HUES48 (cell line): ENCODE measurements around the gene FANCC.
A peak's percentile ranks its signal among the peaks of the same experiment; 100 is the strongest.
"Not testable (repeated sequence)": the region's sequence is repeated elsewhere in the genome, so short reads cannot be mapped to it uniquely, and the experiment has no call there.

Source experiments
- H3K27ac ChIP-seq: one replicate; pipeline ENCODE4 v1.7.0; 2013; ENCODE audit warnings: low read depth, low read length, inconsistent platforms
- H3K27me3 ChIP-seq: 2 replicates; pipeline ENCODE4 v1.6.1; 2013; ENCODE audit warnings: mild to moderate bottlenecking, low read length; ENCODE audit not compliant: control insufficient read depth, insufficient read depth
- H3K36me3 ChIP-seq: 2 replicates; pipeline ENCODE4 v1.6.1; 2013; ENCODE audit warnings: low read length; ENCODE audit not compliant: control insufficient read depth, insufficient read depth
- H3K4me1 ChIP-seq: 2 replicates; pipeline ENCODE4 v1.6.1; 2013; ENCODE audit warnings: mild to moderate bottlenecking, low read length; ENCODE audit not compliant: control insufficient read depth, insufficient read depth
- H3K4me3 ChIP-seq: 2 replicates; pipeline ENCODE4 v1.5.1; 2013; ENCODE audit warnings: mild to moderate bottlenecking, low read depth, low read length
- H3K9ac ChIP-seq: 2 replicates; pipeline ENCODE4 v1.6.1; 2013; ENCODE audit warnings: mild to moderate bottlenecking, low read depth, low read length, moderate library complexity
- H3K9me3 ChIP-seq: 2 replicates; pipeline ENCODE4 v1.6.1; 2013; ENCODE audit warnings: low read length; ENCODE audit not compliant: control insufficient read depth, insufficient read depth

The FANCC gene

DNA sequence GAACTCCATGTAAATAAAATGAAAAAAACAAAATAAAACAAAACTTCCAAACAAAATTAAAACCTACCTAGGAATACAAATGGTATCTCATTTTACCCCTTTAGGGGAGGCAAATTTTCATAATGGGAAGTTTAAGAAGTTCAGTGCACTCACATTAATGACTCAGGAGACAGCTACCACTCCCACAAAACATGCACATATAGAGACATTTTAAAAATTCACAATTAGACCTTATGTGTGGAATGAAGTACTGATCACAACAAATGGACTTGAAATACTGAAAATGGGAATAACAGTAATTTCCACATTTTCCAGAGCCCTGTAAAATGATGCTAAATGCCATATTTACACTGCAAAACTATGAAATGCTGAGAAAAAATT, 91.8 kb downstream of the FANCC start:
- no peaks in the 10 kb centered on the region for H3K9me3 ChIP-seq
- no peaks in the 10 kb centered on the region for H3K36me3 ChIP-seq
- H3K9ac ChIP-seq = no peak overlapping the region
- H3K27ac ChIP-seq = no peak overlapping the region
- no peaks in the 10 kb centered on the region for H3K27me3 ChIP-seq
- H3K4me3 ChIP-seq = no peak overlapping the region
- H3K4me1 ChIP-seq = no peaks in the 10 kb centered on the region

DNA sequence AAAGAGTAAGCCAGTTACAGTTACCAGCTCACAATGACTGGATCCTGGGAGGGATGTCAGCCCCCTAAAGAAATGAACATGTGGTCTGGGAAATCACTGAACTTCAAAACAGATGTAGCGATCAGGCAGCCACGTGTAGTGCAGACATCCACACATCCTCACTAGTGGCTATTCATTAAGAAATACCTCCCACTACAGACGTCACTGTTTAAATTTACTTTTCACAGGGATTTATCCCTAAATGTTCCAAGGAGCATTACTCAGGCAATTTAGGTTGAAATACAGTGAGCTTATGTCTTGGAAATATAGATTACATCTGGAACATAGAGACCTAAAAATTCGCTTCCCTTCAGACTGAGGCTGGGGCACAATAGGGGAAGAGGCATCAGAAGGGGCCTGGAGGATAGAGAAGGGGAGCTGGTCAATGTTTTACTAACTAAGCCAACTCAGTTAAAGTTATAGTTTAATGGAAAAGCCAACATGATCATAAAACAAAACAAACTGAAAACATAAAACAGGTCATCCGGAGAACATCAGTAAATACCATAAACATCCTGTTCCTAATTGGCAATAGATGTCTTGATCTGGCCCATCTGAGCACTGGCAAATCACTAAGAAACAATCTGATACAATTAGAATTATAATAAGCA, 92.3 kb downstream of the FANCC start:
- H3K9me3 ChIP-seq = no peaks in the 10 kb centered on the region
- H3K27ac ChIP-seq = no peak overlapping the region
- no peaks in the 10 kb centered on the region for H3K27me3 ChIP-seq
- H3K4me3 ChIP-seq = no peak overlapping the region
- H3K36me3 ChIP-seq = no peaks in the 10 kb centered on the region
- H3K4me1 ChIP-seq = no peaks in the 10 kb centered on the region
- H3K9ac ChIP-seq = no peak overlapping the region

DNA sequence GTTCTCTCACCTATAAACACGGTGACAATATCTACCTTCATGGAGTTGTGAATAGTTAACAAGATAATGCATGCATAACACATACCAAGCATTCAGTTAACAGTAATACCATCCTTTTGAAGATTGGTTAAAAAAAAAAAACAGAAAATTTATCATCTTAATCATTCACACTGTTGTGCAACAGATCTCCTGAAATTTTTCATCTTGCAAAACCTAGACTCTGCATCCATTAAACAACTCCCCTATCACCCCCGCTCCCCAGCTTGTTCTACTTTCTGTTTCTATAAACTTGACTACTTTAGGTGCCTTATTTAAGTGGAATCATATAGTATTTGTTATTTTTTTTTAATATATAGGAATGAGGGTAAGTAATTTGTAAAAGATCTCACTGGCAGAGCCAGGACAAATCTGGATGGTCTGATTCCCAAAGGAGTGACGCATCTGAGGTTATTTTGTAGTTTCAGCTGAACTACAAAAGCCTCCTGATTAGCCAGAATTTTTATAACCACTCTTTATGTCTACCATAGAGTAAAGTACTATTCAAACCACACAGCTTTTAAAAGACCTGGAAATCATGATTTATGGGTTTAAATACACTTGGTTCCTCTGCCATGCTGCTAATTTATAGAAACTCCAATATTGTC, 93.0 kb downstream of the FANCC start:
- no peaks in the 10 kb centered on the region for H3K9me3 ChIP-seq
- H3K27me3 ChIP-seq = no peaks in the 10 kb centered on the region
- H3K4me3 ChIP-seq = no peak overlapping the region
- H3K27ac ChIP-seq = no peak overlapping the region
- H3K36me3 ChIP-seq = no peaks in the 10 kb centered on the region
- no peaks in the 10 kb centered on the region for H3K4me1 ChIP-seq
- no peak overlapping the region for H3K9ac ChIP-seq

DNA sequence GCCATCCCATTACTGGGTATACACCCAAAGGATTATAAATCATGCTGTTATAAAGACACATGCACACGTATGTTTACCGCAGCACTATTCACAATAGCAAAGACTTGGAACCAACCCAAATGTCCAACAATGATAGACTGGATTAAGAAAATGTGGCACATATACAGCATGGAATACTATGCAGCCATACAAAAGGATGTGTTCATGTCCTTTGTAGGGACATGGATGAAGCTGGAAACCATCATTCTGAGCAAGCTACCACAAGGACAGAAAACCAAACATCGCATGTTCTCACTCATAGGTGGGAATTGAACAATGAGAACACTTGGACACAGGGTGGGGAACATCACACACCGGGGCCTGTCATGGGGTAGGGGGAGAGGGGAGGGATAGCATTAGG, 97.2 kb downstream of the FANCC start:
- H3K27me3 ChIP-seq, H3K36me3 ChIP-seq, H3K9me3 ChIP-seq, H3K27ac ChIP-seq, H3K9ac ChIP-seq, H3K4me3 ChIP-seq: not testable (repeated sequence)
- peaks cover 14% of the 10 kb centered on the region for H3K4me1 ChIP-seq

DNA sequence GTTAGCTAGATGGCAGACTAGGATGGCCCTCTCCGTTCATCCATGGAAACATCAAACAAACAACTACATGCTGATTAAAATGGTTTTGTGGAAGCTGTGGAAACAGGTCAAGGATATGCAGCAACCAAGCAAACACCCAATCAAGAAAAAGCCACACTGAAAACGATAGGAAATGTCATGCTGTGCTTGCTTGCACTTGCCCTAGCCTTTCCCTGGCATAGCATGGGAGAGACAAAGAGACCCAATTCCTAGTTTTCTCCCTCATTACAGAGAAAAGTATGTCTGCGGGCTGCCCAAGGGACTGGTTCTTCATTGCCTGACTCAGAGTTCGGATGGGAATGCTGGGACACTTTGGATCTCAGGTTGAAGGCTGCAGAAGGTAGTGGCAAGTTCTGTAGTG, 98.7 kb downstream of the FANCC start:
- H3K9ac ChIP-seq = peak overlapping the region; percentile 35; the same call in 1 of the 2 replicates
- peaks cover 24% of the 10 kb centered on the region for H3K4me1 ChIP-seq
- H3K36me3 ChIP-seq = no peaks in the 10 kb centered on the region
- no peak overlapping the region for H3K4me3 ChIP-seq
- H3K27me3 ChIP-seq = no peaks in the 10 kb centered on the region
- no peaks in the 10 kb centered on the region for H3K9me3 ChIP-seq
- H3K27ac ChIP-seq = peak overlapping the region; percentile 55

DNA sequence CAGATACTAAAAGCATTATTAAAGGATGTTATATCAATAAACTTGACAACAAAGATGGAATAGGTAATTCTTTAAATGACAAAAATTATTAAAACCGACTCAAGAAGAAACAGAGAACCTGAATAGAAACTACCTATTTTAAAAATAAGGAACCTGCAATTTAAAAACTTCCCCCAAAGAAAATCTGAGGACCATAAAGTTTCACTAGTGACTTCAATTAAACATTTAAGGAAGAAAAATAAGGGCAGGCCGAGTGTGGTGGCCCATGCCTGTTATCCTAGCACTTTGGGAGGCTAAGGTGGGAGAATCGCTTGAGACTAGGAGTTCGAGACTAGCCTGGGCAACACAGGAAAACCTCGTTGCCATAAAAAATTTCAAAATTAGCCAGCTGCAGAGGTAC, 99.6 kb downstream of the FANCC start:
- H3K36me3 ChIP-seq = no peaks in the 10 kb centered on the region
- no peak overlapping the region for H3K9ac ChIP-seq
- no peaks in the 10 kb centered on the region for H3K27me3 ChIP-seq
- H3K27ac ChIP-seq = no peak overlapping the region
- H3K9me3 ChIP-seq = no peaks in the 10 kb centered on the region
- H3K4me1 ChIP-seq = peaks cover 24% of the 10 kb centered on the region
- no peak overlapping the region for H3K4me3 ChIP-seq

DNA sequence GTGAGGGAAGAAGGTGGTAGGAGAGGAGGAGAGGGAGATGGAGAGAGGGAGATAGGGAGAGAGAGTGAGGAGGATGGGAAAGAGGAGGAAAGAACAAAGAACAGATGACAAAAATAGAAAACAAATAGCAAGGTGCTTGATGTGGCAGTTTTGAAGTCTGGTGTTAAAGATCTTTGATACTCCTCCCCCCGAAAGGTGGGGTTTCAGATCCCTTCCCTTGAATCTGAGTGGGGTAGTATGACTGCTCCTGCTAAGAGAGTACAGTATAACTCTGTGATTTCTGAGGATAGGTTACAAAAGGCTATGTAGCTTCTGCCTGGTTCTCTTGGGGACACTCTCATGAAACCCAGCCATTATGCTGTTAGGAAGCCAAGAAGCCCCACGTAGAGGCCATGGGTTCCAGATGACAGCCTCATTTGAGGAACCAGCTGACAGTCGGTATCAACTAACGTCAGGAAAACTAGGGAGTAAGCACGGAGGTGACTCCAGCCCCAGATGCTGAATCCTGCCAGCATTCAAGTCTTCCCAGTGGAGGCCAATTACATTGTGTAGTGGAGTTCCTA, 102.1 kb downstream of the FANCC start:
- no peak overlapping the region for H3K27ac ChIP-seq
- H3K36me3 ChIP-seq = no peaks in the 10 kb centered on the region
- no peak overlapping the region for H3K9ac ChIP-seq
- H3K9me3 ChIP-seq = no peaks in the 10 kb centered on the region
- H3K27me3 ChIP-seq = no peaks in the 10 kb centered on the region
- no peak overlapping the region for H3K4me3 ChIP-seq
- H3K4me1 ChIP-seq = peaks cover 28% of the 10 kb centered on the region

DNA sequence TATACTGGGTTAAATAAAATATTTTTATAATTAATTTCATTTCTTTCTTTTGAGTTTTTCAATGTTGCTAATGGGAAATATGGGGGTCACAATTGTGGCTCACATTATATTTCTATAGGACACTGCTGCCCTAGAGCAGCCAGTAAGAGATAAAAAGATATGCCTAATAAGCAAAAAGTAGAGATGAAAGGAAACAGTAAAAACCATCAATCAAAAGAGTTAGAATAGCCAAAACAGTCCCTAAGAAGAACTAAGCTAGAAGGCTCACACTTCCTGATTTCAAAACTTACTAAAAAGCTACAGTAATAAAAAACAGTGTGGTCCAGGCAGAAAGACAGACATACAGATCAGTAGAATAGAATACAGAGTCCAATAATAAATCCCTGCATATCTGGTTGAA, 104.4 kb downstream of the FANCC start:
- Histone ChIP-seq H3K9ac (no peak overlapping the region), H3K4me1 (peaks cover 17% of the 10 kb centered on the region), H3K9me3 (no peaks in the 10 kb centered on the region), H3K27ac (no peak overlapping the region), H3K27me3 (no peaks in the 10 kb centered on the region), H3K36me3 (no peaks in the 10 kb centered on the region), H3K4me3 (no peak overlapping the region)

DNA sequence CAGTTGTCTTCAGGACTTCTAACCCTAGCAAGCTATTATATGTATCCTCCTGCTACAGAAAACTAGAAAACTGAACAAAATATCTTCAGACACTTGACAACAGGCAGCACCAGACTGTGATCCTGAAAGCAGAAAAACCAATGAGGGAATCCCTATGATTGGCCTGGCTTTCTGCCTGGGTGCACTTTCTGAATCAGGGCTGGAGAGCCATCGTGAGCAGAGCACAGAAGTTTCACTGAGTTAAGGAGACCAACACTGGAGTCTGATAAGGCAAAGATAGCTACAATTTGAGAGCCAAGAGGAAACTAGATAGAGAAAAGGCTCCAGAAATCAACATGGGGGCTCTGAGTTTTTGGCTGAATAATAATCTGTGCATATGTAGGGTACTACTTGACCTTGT, 106.5 kb downstream of the FANCC start:
- Histone ChIP-seq H3K27ac (no peak overlapping the region), H3K4me3 (no peak overlapping the region), H3K4me1 (peaks cover 19% of the 10 kb centered on the region), H3K36me3 (no peaks in the 10 kb centered on the region), H3K9me3 (no peaks in the 10 kb centered on the region), H3K27me3 (no peaks in the 10 kb centered on the region), H3K9ac (no peak overlapping the region)

DNA sequence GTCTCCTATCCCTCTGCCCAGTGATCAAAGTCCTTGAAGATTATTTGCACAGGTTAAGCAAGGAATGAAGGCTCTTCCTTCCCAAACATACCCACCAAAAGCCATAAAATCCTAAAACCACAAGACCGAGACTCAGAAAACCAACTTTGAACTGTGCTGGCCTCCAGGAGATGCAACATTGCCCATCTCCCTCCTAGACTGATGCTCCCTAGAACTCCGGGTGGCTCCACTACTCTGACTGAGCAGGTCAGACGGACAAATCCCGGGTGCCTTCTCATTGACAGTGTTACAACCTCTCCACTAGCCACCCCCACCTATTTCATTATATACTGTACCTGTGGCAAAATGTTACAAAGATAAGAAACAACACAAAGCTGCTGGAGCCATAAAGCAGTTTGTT, 110.1 kb downstream of the FANCC start:
- peaks cover 12% of the 10 kb centered on the region; the same call in 1 of the 2 replicates for H3K4me1 ChIP-seq
- H3K9me3 ChIP-seq = no peaks in the 10 kb centered on the region
- H3K9ac ChIP-seq = no peak overlapping the region
- no peak overlapping the region for H3K27ac ChIP-seq
- H3K4me3 ChIP-seq = no peak overlapping the region
- no peaks in the 10 kb centered on the region for H3K27me3 ChIP-seq
- H3K36me3 ChIP-seq = no peaks in the 10 kb centered on the region

DNA sequence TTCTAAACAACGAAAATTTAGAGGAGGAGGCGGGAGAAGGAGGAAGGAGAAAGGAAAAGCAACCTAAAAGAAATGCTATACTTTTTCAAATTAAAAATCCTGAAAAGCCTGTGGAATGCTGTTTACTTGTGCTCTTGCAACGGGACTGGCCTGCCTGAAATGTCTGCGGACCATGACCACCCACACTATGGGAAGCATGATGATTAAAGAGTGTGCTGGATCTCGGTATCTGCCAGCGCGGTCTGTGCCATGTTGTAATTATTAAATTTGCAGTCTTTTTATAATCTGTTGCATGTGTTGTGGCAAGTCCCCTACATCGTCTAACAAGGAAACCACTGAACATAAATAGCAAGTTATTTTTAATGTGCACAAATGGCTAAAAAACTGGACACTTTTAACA, 111.4 kb downstream of the FANCC start:
- Histone ChIP-seq H3K36me3 (no peaks in the 10 kb centered on the region), H3K4me3 (no peak overlapping the region), H3K4me1 (peaks cover 22% of the 10 kb centered on the region), H3K9ac (no peak overlapping the region), H3K9me3 (no peaks in the 10 kb centered on the region), H3K27ac (no peak overlapping the region), H3K27me3 (no peaks in the 10 kb centered on the region)
